Measurements from ENCODE around the gene ZBTB6.

- TF ChIP-seq CTCF (IDR thresholded peaks at IDR 0.05) (no peak), POLR2A (IDR thresholded peaks at IDR 0.05) (no peak), POLR2AphosphoS5 (IDR thresholded peaks at IDR 0.05) (no peak)
Observed at GRCh38 chr9:122912671-122912963, 506 bp downstream of the ZBTB6 start.

Data from sigmoid colon (tissue), 4 donors.